GM18951 (cell line): ENCODE data around the gene DNAH8.
"Not testable (repeated sequence)": the region's sequence is repeated elsewhere in the genome, so short reads cannot be mapped to it uniquely, and the experiment has no call there.

Source experiments
- POLR2A ChIP-seq: IDR thresholded peaks from 4 replicates; pipeline ENCODE4 v1.6.1; 2011; ENCODE audit warnings: mild to moderate bottlenecking; ENCODE audit not compliant: insufficient read length, insufficient read depth; ENCODE audit errors: extremely low read depth
- in situ Hi-C: fragments of 300-500 bp; cut with MboI; formaldehyde crosslinking; loops from one replicate; pipeline ENCODE4 v1.12.0; 2022; ENCODE audit warnings: low sequenced_read_pairs, mixed read lengths, inconsistent platforms; ENCODE audit not compliant: unreplicated experiment

The DNAH8 gene

DNA sequence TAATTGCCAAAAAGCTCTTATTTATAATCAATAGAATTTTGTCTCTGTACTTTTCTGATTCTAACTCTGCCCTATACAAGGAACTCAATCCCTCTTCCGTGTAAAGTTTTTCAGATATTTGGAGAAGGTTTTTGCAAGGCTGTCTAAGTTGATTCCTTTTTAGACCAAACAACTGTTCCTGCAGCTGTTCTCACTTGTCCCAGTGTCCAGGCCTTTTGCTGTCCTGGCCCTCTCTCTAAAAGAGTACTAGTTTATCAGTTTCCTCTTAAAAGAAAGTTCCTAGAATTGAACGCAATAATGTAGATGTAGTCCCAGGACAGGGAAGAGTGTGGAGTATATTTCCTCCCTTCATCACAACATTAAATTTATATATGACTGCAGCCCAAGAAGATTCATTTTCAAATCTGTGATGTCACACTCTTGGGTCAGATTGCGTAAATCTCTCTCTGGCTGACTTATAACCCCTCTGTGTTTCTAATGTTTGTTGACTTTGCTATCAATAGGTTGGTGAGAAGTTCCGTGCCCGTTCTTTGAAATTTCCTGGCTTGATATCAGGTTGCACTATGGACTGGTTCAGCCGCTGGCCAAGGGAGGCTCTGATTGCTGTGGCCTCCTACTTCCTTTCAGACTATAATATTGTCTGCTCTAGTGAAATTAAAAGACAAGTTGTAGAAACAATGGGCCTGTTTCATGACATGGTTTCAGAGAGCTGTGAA lies 194.1 kb downstream of the DNAH8 start:
- no peak for TF ChIP-seq POLR2A
- in situ Hi-C loops: no loop called here

DNA sequence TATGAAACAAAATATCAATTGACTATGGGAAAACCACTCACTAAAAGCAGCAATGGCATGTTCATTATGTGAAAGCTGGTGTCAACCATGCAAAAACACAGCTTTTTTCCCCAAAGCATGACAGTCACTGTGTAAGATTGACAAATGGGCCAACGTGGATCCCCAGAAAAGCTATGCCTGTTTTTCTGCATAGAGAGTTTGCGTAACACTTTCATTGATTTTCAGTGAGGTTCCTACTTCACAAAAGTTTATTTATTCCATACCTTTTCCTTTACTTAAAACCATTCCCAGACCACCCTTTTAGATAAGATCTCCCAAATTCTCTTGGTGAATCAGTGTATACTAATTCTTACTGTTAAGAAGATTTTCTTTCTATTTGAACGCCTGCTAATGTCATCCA lies 195.1 kb downstream of the DNAH8 start:
- TF ChIP-seq POLR2A: no peak
- in situ Hi-C loops: no loop called here

DNA sequence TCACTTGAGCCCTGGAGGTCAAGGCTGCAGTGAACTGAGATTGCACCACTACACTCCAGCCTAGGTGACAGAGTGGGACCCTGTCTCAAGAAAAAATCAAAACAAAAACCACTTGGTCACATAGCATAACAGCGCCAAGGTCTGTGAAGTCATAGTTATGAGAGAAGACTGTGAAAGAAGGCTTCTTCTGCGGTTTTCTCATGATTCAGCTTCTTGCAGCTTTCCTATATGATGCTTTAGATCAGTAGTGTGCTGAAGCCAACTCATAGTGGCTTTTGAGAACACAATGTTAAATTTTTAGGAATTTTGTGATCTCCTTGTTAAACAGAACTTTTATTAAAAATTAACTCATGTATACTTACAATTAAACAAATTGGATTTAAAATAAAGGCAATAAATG lies 197.3 kb downstream of the DNAH8 start:
- in situ Hi-C loops: no loop called here
- TF ChIP-seq POLR2A: no peak

DNA sequence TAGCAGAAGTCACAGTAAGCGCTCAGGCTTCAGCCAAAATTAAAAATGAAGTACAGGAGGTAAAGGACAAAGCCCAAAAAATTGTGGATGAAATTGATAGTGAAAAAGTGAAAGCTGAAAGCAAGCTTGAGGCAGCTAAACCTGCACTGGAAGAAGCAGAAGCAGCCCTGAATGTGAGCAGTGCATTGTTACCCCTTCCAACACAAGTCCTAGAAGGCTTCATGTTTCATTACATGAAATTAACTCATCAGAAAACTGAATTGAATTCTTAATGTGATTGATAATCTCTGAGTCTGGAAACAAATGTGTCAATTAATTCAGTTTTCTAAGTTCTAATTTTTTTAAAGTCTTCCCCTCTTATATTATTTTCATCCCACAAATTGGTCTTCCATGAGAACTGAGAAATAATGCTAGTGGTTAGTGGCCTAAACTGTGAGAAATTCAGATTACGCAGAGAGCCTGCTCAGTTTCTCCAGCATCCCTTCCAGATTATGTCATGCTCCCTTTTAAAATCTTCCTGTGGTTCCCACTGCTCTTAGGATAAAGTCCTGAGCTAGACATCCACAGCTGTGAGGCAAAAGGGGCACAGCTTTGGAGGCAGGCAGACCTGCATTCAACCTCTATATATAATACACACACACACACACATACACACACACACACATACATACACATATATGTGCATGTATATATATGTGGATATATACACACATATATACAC lies 200.3 kb downstream of the DNAH8 start:
- in situ Hi-C loops: no loop called here
- TF ChIP-seq POLR2A: no peak

DNA sequence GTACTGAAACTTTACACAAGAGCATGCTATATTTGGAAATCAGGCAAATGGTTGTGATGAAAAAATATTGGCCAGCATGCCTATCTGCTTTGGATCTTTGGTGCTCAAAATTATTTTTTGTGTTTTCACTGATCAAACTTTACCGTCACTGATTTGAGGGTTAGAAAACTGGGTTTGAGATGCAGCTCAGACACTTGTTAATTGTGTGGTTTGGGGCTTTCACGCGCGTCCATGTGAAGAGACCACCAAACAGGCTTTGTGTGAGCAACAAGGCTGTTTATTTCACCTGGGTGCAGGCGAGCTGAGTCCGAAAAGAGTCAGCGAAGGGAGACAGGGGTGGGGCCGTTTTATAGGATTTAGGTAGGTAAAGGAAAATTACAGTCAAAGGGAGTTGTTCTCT lies 206.4 kb downstream of the DNAH8 start:
- in situ Hi-C loops: not testable (repeated sequence)

DNA sequence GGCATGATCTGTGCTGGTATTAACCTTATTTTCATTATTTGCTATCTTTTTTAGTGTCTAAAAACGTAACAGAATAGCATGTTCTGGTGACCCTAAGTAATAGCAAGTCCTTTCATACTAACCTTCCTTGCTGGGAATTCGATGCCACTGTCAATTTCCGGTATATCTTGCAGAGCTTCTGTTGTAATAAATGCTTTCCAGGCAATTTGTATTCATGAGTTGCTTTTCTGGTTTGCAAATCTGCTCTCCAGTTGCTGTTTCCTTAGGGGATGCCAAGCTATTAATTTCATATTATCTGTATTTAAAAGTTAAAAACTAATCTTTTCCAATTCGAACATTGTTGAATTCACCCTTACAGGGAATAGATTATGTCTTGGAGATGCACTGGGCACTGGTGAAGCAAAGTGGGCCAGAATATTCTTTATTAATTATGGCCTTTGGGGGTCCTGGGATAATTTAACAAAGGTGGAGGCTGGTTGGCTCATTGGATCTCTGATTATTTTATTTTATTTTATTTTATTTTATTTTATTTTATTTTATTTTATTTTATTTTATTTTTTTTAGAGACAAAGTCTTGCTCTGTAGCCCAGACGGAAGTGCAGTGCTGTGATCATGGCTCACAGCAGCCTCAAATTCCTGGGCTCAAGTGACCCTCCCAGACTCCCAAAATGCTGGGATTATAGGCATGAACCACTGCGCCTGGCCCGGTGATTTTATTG lies 209.8 kb downstream of the DNAH8 start:
- no peak for TF ChIP-seq POLR2A
- in situ Hi-C loops: no loop called here

DNA sequence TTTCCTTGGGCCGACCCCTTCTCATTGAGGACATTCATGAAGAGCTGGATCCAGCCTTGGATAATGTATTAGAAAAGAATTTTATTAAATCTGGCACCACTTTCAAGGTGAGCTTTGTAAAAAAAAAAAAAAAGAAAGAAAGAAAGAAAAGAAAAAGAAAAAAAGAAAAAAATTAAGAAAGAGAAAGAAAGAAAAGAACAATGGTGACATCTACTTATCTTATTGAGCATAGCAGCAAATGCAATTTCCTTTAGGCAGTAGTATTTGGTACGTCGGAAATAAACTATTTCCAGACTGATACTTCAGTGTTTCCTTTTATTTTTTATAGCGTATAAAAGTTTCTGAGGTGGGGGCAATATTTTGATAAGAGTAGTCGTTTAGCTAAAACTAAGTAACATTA lies 214.4 kb downstream of the DNAH8 start:
- TF ChIP-seq POLR2A: no peak
- in situ Hi-C loops: no loop called here

DNA sequence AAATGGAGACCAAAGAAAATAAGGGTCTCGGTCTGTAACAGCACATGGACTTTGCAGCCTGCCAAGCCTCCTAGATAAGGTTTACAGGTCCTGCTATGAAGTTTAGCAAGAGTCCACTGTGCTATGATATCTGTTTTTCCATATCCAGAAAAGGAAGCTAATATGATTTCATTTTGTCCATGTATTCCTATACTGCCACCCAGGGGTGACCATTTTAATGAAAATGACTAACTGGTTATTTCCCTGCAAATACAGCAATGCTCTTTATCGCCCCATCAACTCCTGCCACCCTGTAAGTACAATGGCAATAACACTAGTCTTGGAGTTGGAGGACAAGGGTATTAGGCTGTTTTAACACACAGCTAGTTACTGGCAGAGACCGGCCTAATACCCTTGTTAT lies 218.3 kb downstream of the DNAH8 start:
- in situ Hi-C loops: no loop called here
- TF ChIP-seq POLR2A: no peak

DNA sequence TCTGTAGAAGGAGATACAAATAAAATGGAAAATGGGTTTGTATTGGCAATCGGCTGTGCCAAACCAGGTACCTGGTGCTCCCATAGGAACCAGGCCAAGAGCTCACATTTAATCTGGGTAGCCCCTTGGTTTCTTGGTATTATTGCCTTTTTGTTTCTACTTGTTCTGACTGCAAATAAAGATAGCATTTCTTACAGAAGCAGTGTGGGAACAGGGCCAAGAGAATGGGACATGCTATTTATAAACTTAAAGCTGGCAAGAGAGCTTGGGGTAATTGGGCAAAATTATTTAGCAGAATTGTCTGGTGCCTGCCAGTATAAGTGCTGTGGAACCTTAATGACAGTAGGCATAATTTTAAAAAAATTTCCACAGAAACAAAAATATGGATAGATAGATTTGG lies 219.9 kb downstream of the DNAH8 start:
- in situ Hi-C loops: no loop called here
- no peak for TF ChIP-seq POLR2A

DNA sequence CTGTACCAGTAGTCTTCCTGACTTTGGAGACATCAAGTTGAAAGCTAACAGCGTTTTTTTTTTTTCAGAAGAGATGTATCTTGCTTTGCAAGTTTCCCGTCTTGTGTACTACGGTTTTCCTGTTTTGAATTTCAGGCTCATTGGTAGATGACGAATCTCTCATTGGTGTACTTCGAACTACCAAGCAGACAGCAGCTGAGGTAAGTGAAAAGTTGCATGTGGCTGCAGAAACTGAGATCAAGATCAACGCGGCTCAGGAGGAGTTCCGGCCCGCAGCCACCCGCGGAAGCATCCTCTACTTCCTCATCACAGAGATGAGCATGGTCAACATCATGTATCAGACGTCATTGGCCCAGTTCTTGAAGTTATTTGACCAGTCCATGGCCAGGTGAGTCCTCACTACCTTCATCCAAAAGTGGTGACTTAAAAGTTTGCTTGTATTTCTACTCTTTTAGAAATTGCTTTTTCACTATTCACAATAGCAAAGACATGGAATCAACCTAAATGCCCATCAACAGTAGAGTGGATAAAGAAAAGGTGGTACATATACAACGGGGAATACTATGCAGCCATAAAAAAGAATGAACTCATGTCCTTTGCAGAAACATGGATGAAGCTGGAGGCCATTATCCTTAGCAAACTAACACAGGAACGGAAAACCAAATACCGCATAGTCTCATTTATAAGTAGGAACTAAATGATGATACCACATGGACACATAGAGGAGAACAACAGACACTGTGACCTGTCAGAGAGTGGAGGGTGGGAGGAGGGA lies 222.9 kb downstream of the DNAH8 start:
- TF ChIP-seq POLR2A: no peak
- in situ Hi-C loops: no loop called here

DNA sequence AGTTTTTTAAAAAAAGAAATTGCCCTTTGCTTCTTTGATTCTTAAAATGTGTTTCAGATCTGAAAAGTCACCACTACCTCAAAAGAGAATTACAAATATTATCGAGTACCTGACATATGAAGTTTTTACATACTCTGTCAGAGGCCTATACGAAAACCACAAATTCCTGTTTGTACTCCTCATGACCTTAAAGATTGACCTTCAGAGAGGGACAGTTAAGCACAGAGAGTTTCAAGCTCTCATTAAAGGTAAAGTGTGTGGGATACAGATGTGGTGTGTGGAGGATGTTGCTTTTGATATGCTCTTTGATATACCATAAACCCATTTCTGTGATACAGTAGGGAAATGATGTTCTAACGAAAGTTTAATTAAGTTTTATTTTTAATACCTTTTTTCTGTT lies 223.6 kb downstream of the DNAH8 start:
- in situ Hi-C loops: no loop called here
- no peak for TF ChIP-seq POLR2A

DNA sequence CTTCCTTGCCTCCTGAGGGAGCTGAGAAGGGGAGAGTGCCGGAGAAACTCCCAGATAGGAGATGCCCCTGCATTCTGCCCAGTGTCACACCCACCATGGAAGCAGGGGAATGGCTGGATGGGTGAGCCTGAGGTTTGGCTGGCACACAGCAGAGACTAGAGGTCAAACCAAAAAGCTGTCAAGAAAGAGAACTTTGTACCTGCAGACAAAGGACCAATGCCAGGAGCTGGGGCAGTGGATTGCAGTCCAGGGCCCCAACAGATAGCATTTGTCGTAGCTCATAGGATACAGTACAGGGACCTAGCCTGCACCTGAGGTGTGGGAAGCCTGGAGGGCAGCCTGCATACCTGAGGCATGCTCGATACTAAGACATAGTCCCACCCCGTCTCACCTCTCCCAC lies 227.3 kb downstream of the DNAH8 start:
- in situ Hi-C loops: no loop called here

DNA sequence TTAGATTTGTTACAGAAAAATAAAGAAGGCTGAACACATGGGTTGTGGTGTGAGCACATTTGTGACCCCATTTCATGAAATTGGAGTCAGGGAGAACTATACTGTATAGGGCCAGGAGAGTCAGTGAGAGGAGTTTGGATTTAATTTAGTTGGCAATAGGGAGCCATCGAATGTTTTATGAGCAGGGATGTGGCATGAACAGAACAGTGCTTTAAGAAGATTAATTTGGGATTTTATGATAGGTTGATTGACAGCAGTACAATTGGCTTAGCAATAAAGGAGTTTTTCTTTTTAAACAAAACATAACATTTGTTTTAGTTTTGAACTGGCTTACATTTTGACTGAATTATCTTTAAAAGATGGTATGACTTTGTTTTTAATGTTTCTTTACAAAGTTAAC lies 227.9 kb downstream of the DNAH8 start:
- TF ChIP-seq POLR2A: no peak
- in situ Hi-C loops: no loop called here

More for the DNA sequence above, 227.3 kb downstream of the DNAH8 start:
- no peak for TF ChIP-seq POLR2A

DNA sequence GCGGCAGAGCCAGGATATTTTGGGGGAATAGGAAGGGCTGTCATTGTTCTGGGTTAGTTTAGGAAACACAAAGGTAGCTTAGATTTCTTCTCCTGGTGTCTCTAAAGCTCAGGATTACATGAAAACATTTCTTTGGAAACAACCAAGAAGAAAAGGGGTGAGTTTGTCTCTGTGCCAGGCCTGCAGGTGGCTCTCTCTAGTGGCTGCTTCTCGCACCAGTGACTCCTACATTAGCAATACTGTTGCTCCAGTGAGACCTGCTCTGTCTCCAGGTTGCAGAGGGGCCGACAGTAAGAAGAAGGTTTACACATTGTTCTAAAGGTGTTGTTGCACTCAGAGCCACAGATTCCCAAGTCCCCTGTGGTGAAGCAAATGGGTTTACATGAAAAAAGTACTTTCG lies 228.9 kb downstream of the DNAH8 start:
- in situ Hi-C loops: no loop called here
- no peak for TF ChIP-seq POLR2A
